Kidney (tissue), 14 donors: ENCODE measurements around the gene LPIN2. TPM values are rescaled to one million over a fixed set of nuclear protein-coding genes. Genes with fewer than 3 reads are reported as not detected.

Experiments
- DNase-seq, 5 donors: peaks; one replicate each; pipeline ENCODE4 v3.0.0-alpha.2; 2013 to 2020
- FAIRE-seq: peaks from 2 replicates; lab custom pipeline; 2012; peaks lifted over from hg19 to GRCh38; lab: Jason Lieb, UNC
- H3K27ac ChIP-seq, 2 donors: one replicate each; pipeline ENCODE4 v1.7.0; 2013; ENCODE audit warnings: low read depth in 2 of 2, low read length in 2 of 2, inconsistent platforms in 1 of 2
- H3K27me3 ChIP-seq: one replicate; pipeline ENCODE4 v1.7.1; 2013; ENCODE audit warnings: low read length, inconsistent platforms; ENCODE audit not compliant: control insufficient read depth, insufficient read depth
- H3K36me3 ChIP-seq, 3 donors: one replicate each; pipeline versions ENCODE4 v1.7.0 to v1.7.1; 2013; ENCODE audit warnings: low read length in 3 of 3, control low read depth in 1 of 3, inconsistent platforms in 1 of 3; ENCODE audit not compliant: insufficient read depth in 3 of 3, control insufficient read depth in 2 of 3
- H3K4me1 ChIP-seq, 3 donors: one replicate each; pipeline versions ENCODE4 v1.7.0 to v1.7.1; 2013; ENCODE audit warnings: low read length in 3 of 3, inconsistent platforms in 1 of 3, low read depth in 1 of 3; ENCODE audit not compliant: control insufficient read depth in 2 of 3, insufficient read depth in 2 of 3
- H3K4me3 ChIP-seq, 3 donors: one replicate each; pipeline versions ENCODE4 v1.7.0 to v1.8.1; 2013; ENCODE audit warnings: low read length in 3 of 3, control low read depth in 1 of 3, inconsistent platforms in 1 of 3
- H3K9ac ChIP-seq, 3 donors: one replicate each; pipeline versions ENCODE4 v1.7.0 to v1.7.1; 2013; ENCODE audit warnings: low read length in 3 of 3, control low read depth in 1 of 3, inconsistent platforms in 1 of 3
- H3K9me3 ChIP-seq, 3 donors: one replicate each; pipeline versions ENCODE4 v1.7.0 to v1.7.1; 2013; ENCODE audit warnings: low read length in 3 of 3, control low read depth in 1 of 3, inconsistent platforms in 1 of 3; ENCODE audit not compliant: control insufficient read depth in 2 of 3, insufficient read depth in 1 of 3
- CTCF ChIP-seq: IDR thresholded peaks from 3 replicates; pipeline ENCODE4 v1.5.1; 2012; ENCODE audit warnings: mild to moderate bottlenecking, moderate library complexity, borderline replicate concordance; ENCODE audit not compliant: insufficient read depth; ENCODE audit errors: extremely low read depth
- intact Hi-C: fragments of 100-400 bp; cut with DNase I; formaldehyde crosslinking; loops from one replicate; pipeline ENCODE4 v1.11.1; 2022
- polyA plus RNA-seq: library from polyadenylated mRNA; stranded (reverse); fragments of 350-450 nt; fragmentation: Illumina TruSeq; extraction: RNeasy Lipid Tissue Mini Kit (QIAGEN cat#74804); gene quantifications from one replicate; pipeline ENCODE4 v1.2.3, GENCODE V29; 2014; ENCODE audit warnings: low read depth, low replicate concordance; ENCODE audit not compliant: insufficient read depth
- total RNA-seq: library from RNA; stranded (reverse); fragmentation: NEBNext Ultra II Directional; extraction: Animal tissue kit (Norgen Biotek cat#: 25700); gene quantifications from one replicate; pipeline ENCODE4 v1.2.1, GENCODE V29; 2021
- donor health status: control.
- donor health status: control.
- donor health status: control.
- donor health status: control.
- donor health status: control.
- donor health status: DM: yes; HTN: yes; CAD: no.
- donor health status: Normal renal cell carcinoma (clear cell type).

Gene LPIN2
- total and polyA plus RNA-seq, 2 donors from 2014 or later = 14.3 to 52.3 TPM

- DNase-seq = peak in 1 of 5 donors; percentile 9
- Histone ChIP-seq H3K27ac (no peak overlapping the region), H3K4me3 (no peak overlapping the region), H3K27me3 (no peaks in the 10 kb centered on the region), H3K9ac (no peak overlapping the region), H3K4me1 (peaks cover 4 to 17% (median 13%) of the 10 kb centered on the region in 3 donors), H3K9me3 (no peaks in the 10 kb centered on the region), H3K36me3 (no peaks in the 10 kb centered on the region)
- TF ChIP-seq CTCF = no peak
- intact Hi-C loops = no loop called here
- FAIRE-seq = no peak
Measured at GRCh38 chr18:3057526-3057925, 44.6 kb upstream of the LPIN2 start.

- no peak for FAIRE-seq
- no peaks in the 10 kb centered on the region for H3K9me3 ChIP-seq
Measured at GRCh38 chr18:3056311-3056710, 43.4 kb upstream of the LPIN2 start.

GRCh38 chr18:3055816-3056215 is 42.9 kb upstream of the LPIN2 start:
- intact Hi-C loops = no loop called here

More at GRCh38 chr18:3056311-3056710, 43.4 kb upstream of the LPIN2 start:
- Histone ChIP-seq H3K4me1 (peaks cover 0 to 15% (median 8%) of the 10 kb centered on the region in 3 donors), H3K9ac (no peak overlapping the region), H3K27me3 (no peaks in the 10 kb centered on the region), H3K4me3 (no peak overlapping the region), H3K36me3 (no peaks in the 10 kb centered on the region), H3K27ac (no peak overlapping the region)
- DNase-seq = peak in 1 of 5 donors; percentile 7
- no peak for TF ChIP-seq CTCF
- intact Hi-C loops = no loop called here

More at GRCh38 chr18:3055816-3056215, 42.9 kb upstream of the LPIN2 start:
- no peaks in the 10 kb centered on the region for H3K36me3 ChIP-seq
- no peak overlapping the region for H3K4me3 ChIP-seq
- TF ChIP-seq CTCF = no peak
- no peak overlapping the region for H3K9ac ChIP-seq
- H3K27me3 ChIP-seq = no peaks in the 10 kb centered on the region
- H3K4me1 ChIP-seq = peaks cover 0 to 11% (median 6%) of the 10 kb centered on the region in 3 donors
- H3K9me3 ChIP-seq = no peaks in the 10 kb centered on the region
- no peak overlapping the region for H3K27ac ChIP-seq
- DNase-seq = no peak
- FAIRE-seq = no peak
